Subcutaneous adipose tissue (tissue), 4 donors: ENCODE data around the gene GIT2. TPM values are rescaled to one million over a fixed set of nuclear protein-coding genes. Genes with fewer than 3 reads are reported as not detected.

ENCODE experiments used
- CTCF ChIP-seq: fragments of 450-650 bp; IDR thresholded peaks from one replicate; pipeline ENCODE4 v1.5.1; 2016; ENCODE audit warnings: low read depth, mild to moderate bottlenecking, control low read depth, antibody characterized with exemption, moderate library complexity
- total RNA-seq, 4 donors: library from RNA; depleted of rRNA; stranded (reverse); fragments of >200 nt; gene quantifications; one replicate each; pipeline ENCODE4 v1.1.0, GENCODE V29; 2016

The GIT2 gene
- total RNA-seq, 4 donors from 2014 or later, result 41.8 to 66.3 (median 53.5) TPM

- TF ChIP-seq CTCF, result no peak
These were observed 37.7 kb upstream of the GIT2 start for GRCh38 chr12:110033888-110034287.

GRCh38 chr12:110029290-110029815 is 33.2 kb upstream of the GIT2 start:
- no peak for TF ChIP-seq CTCF

- TF ChIP-seq CTCF, result no peak
These were observed 32.2 kb upstream of the GIT2 start for GRCh38 chr12:110028323-110028722.

GRCh38 chr12:110024051-110024450 is 27.9 kb upstream of the GIT2 start:
- no peak for TF ChIP-seq CTCF

- no peak for TF ChIP-seq CTCF
These were observed 27.2 kb upstream of the GIT2 start for GRCh38 chr12:110023059-110023980.

GRCh38 chr12:110020956-110021355 is 24.8 kb upstream of the GIT2 start:
- no peak for TF ChIP-seq CTCF

GRCh38 chr12:110015132-110015531 is 19.0 kb upstream of the GIT2 start:
- no peak for TF ChIP-seq CTCF
